Ishikawa (cell line): ENCODE results near the gene NAA11.

ENCODE experiments used
- CEBPB ChIP-seq: IDR thresholded peaks from 2 replicates; pipeline ENCODE4 v1.6.1; 2012
- CREB1 ChIP-seq: IDR thresholded peaks from 2 replicates; pipeline ENCODE4 v1.6.1; 2012; ENCODE audit warnings: low read depth
- EGR1 ChIP-seq: IDR thresholded peaks from 2 replicates; pipeline ENCODE4 v1.6.1; 2012
- EP300 ChIP-seq: IDR thresholded peaks from 2 replicates; pipeline ENCODE4 v1.6.1; 2012; ENCODE audit warnings: borderline replicate concordance
- FOXM1 ChIP-seq: IDR thresholded peaks from 2 replicates; pipeline ENCODE4 v1.6.1; 2012; ENCODE audit warnings: low read depth, borderline replicate concordance
- NFIC ChIP-seq: IDR thresholded peaks from 2 replicates; pipeline ENCODE4 v1.6.1; 2012
- RAD21 ChIP-seq: IDR thresholded peaks from 2 replicates; pipeline ENCODE4 v1.6.1; 2012; ENCODE audit warnings: low read depth
- TAF1 ChIP-seq: IDR thresholded peaks from 2 replicates; pipeline ENCODE4 v1.6.1; 2012; ENCODE audit warnings: low read depth, mild to moderate bottlenecking
- TCF12 ChIP-seq: IDR thresholded peaks from 2 replicates; pipeline ENCODE4 v1.6.1; 2012; ENCODE audit warnings: low read depth
- TEAD4 ChIP-seq: IDR thresholded peaks from 2 replicates; pipeline ENCODE4 v1.6.1; 2012
- YY1 ChIP-seq: IDR thresholded peaks from 2 replicates; pipeline ENCODE4 v1.6.1; 2012; ENCODE audit warnings: low read depth
- ZBTB7A ChIP-seq: IDR thresholded peaks from 2 replicates; pipeline ENCODE4 v1.6.1; 2012; ENCODE audit warnings: low read depth
- TF ChIP-seq, protein P1 (sequence below): IDR thresholded peaks from 2 replicates; pipeline ENCODE4 v1.6.1; 2012
- TF ChIP-seq, protein P2 (sequence below): IDR thresholded peaks from 2 replicates; pipeline ENCODE4 v1.6.1; 2012
- TF ChIP-seq, protein P3 (sequence below): IDR thresholded peaks from 2 replicates; pipeline ENCODE4 v1.6.1; 2012; ENCODE audit warnings: low read depth, mild to moderate bottlenecking

NAA11 gene

DNA sequence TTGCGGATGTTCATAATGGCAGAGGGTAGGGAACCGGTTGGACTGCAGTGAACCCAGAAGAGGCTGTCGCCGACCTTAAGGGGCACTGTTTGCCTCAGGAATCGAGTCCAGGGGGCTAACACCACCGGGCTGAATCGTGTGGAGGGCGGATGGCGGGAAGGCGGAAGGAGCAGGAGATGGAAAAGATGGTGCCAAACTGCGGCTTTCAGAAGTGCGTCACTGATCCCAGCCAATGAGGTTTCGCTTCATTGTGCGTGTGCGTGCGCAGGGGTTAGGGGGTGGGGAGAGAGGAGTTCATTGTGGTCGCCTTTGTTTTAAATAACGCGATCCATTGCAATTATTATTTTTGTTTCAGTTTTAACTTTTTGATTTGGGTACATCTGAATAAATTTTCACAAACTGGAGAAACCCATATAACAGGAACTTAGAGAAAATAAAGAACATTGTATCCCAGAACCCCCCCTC is at the start of gene NAA11:
Gene NAA11 (minus strand): TSS at position 198 of the 465 bp plus-strand sequence. CDS start 184 bp downstream, at position 14.
- TF ChIP-seq, protein P1, sequence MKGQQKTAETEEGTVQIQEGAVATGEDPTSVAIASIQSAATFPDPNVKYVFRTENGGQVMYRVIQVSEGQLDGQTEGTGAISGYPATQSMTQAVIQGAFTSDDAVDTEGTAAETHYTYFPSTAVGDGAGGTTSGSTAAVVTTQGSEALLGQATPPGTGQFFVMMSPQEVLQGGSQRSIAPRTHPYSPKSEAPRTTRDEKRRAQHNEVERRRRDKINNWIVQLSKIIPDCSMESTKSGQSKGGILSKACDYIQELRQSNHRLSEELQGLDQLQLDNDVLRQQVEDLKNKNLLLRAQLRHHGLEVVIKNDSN = no peak
- no peak for TF ChIP-seq ZBTB7A
- no peak for TF ChIP-seq EGR1
- no peak for TF ChIP-seq EP300
- no peak for TF ChIP-seq TCF12
- TF ChIP-seq NFIC = no peak
- TF ChIP-seq RAD21 = no peak
- TF ChIP-seq, protein P2, sequence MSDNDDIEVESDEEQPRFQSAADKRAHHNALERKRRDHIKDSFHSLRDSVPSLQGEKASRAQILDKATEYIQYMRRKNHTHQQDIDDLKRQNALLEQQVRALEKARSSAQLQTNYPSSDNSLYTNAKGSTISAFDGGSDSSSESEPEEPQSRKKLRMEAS = no peak
- TF ChIP-seq, protein P3, sequence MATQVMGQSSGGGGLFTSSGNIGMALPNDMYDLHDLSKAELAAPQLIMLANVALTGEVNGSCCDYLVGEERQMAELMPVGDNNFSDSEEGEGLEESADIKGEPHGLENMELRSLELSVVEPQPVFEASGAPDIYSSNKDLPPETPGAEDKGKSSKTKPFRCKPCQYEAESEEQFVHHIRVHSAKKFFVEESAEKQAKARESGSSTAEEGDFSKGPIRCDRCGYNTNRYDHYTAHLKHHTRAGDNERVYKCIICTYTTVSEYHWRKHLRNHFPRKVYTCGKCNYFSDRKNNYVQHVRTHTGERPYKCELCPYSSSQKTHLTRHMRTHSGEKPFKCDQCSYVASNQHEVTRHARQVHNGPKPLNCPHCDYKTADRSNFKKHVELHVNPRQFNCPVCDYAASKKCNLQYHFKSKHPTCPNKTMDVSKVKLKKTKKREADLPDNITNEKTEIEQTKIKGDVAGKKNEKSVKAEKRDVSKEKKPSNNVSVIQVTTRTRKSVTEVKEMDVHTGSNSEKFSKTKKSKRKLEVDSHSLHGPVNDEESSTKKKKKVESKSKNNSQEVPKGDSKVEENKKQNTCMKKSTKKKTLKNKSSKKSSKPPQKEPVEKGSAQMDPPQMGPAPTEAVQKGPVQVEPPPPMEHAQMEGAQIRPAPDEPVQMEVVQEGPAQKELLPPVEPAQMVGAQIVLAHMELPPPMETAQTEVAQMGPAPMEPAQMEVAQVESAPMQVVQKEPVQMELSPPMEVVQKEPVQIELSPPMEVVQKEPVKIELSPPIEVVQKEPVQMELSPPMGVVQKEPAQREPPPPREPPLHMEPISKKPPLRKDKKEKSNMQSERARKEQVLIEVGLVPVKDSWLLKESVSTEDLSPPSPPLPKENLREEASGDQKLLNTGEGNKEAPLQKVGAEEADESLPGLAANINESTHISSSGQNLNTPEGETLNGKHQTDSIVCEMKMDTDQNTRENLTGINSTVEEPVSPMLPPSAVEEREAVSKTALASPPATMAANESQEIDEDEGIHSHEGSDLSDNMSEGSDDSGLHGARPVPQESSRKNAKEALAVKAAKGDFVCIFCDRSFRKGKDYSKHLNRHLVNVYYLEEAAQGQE = no peak
- TF ChIP-seq TAF1 = no peak
- TF ChIP-seq CREB1 = no peak
- no peak for TF ChIP-seq FOXM1
- TF ChIP-seq YY1 = no peak
- TF ChIP-seq TEAD4 = no peak
- TF ChIP-seq CEBPB = no peak

DNA sequence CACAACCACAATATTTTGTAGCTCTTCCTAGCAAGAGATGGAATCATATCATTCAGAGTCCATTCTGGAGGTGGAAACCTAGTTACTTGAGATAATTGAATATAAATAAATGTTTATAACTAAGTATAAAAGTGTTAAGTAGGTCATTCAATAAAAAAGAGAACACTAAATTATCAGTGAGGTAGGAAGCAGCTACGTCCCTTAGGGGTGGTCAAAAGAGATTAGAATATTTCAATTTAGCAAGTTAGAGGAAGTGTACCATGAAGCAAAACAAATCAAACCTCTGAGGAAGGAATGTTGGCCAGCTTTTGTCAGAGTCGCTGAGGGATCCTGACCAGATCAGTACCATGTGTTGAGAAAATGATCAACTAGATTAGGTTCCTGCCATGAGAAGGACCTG is 44.2 kb upstream of the NAA11 start:
- TF ChIP-seq EP300 (no peak), ZBTB7A (no peak), EGR1 (no peak), TAF1 (no peak), TCF12 (no peak)

DNA sequence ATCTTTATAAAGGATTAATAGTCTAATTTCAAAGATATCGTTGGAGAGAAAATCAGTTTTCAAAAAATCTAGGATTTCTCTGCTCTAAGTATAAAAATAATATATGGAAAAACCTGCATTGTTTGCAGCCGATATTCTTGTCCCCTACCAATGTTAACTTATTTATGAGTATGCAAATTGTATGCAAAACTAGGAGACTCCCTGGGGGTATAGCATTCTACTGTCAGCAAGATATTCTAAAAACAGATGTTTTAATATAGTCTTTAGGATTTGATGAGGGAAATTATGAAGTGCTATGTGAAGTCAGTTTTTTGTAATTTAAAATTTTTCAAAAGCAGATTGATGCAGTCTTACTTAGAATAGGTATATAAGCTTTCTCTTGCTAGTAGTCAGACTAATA is 41.2 kb upstream of the NAA11 start:
- TF ChIP-seq TCF12 = no peak
- no peak for TF ChIP-seq ZBTB7A
- TF ChIP-seq TAF1 = no peak
- no peak for TF ChIP-seq TEAD4
- TF ChIP-seq EGR1 = no peak
- TF ChIP-seq EP300 = no peak
- TF ChIP-seq, protein P2 = no peak
- TF ChIP-seq CREB1 = no peak
- no peak for TF ChIP-seq RAD21
- no peak for TF ChIP-seq NFIC
- TF ChIP-seq, protein P1 = no peak
- TF ChIP-seq YY1 = no peak
- TF ChIP-seq FOXM1 = no peak
- no peak for TF ChIP-seq CEBPB
- TF ChIP-seq, protein P3 = no peak

DNA sequence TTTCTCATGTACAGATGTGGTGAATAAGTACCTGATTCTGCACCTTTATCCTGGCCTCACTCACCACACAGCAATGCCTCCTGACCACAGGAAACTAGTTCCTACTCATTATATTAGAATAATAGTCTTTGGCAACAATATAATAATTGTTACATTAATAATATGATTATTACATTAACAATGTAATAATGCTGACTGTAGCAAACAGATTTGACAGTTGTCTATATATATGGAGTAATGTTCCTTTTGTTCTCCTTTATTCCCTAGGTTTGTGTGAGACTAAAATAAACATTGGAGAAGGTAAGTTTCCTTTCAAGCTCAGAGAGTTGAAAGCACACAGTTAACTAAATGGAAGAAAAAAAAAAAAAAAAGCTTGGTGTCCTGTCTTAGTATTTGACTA is 40.6 kb upstream of the NAA11 start:
- no peak for TF ChIP-seq CREB1
- TF ChIP-seq EP300 = no peak
- TF ChIP-seq TCF12 = no peak
- TF ChIP-seq CEBPB = no peak
- TF ChIP-seq TEAD4 = no peak
- TF ChIP-seq, protein P1 = no peak
- TF ChIP-seq EGR1 = no peak
- no peak for TF ChIP-seq ZBTB7A
- no peak for TF ChIP-seq RAD21
- TF ChIP-seq, protein P3 = no peak
- TF ChIP-seq NFIC = no peak
- no peak for TF ChIP-seq YY1
- TF ChIP-seq, protein P2 = no peak
- no peak for TF ChIP-seq FOXM1
- no peak for TF ChIP-seq TAF1
